Neural cell (in vitro differentiated cells): ENCODE data around the gene CDH12. TPM values are rescaled to one million over a fixed set of nuclear protein-coding genes. Genes with fewer than 3 reads are reported as not detected.

ENCODE experiments used
- H2AFZ ChIP-seq: fragments of 200-600, 300-800 bp; sonication (generic), shearing (Covaris generic); 2 replicates; pipeline ENCODE4 v1.6.0; 2014; ENCODE audit warnings: low read depth, mild to moderate bottlenecking, antibody characterized with exemption, low read length, moderate library complexity
- H3F3A ChIP-seq: fragments of 200-600 bp; shearing (Covaris generic); 2 replicates; pipeline ENCODE4 v1.6.1; 2016; ENCODE audit warnings: mild to moderate bottlenecking, moderate library complexity, mixed read lengths, antibody characterized with exemption, low read length; ENCODE audit not compliant: insufficient read depth, poor library complexity, severe bottlenecking
- H3K27ac ChIP-seq: fragments of 200-600, 300-800 bp; sonication (generic), shearing (Covaris generic); 2 replicates; pipeline ENCODE4 v1.5.1; 2014; ENCODE audit warnings: mild to moderate bottlenecking, low read length, moderate library complexity
- H3K27me3 ChIP-seq: fragments of 300-800, 200-600 bp; sonication (generic), shearing (Covaris generic); 2 replicates; pipeline ENCODE4 v1.6.0; 2014; ENCODE audit warnings: mild to moderate bottlenecking, low read depth, low read length, moderate library complexity; ENCODE audit not compliant: insufficient read depth
- H3K36me3 ChIP-seq: fragments of 300-800, 200-600 bp; sonication (generic), shearing (Covaris generic); 2 replicates; pipeline ENCODE4 v1.5.1; 2014; ENCODE audit warnings: mild to moderate bottlenecking, antibody characterized with exemption, low read length, moderate library complexity; ENCODE audit not compliant: insufficient read depth
- H3K4me2 ChIP-seq: fragments of 300-800, 200-600 bp; sonication (generic), shearing (Covaris generic); 2 replicates; pipeline ENCODE4 v1.6.0; 2014; ENCODE audit warnings: mild to moderate bottlenecking, low read length
- H3K4me3 ChIP-seq: fragments of 300-800, 200-600 bp; sonication (generic), shearing (Covaris generic); 2 replicates; pipeline ENCODE4 v1.5.1; 2014; ENCODE audit warnings: mild to moderate bottlenecking, low read length, moderate library complexity
- H3K79me2 ChIP-seq: fragments of 200-600 bp; shearing (Covaris generic); replicated peaks from 2 replicates; pipeline ENCODE4 v1.6.0; 2014; ENCODE audit warnings: mild to moderate bottlenecking, low read length, moderate library complexity; ENCODE audit not compliant: insufficient read depth
- H3K9ac ChIP-seq: fragments of 300-800, 200-600 bp; sonication (generic), shearing (Covaris generic); 2 replicates; pipeline ENCODE4 v1.6.1; 2016; ENCODE audit warnings: mild to moderate bottlenecking, low read length, mixed read lengths
- H3K9me2 ChIP-seq: fragments of 200-600 bp; shearing (Covaris generic); 2 replicates; pipeline ENCODE4 v1.6.1; 2016; ENCODE audit warnings: mild to moderate bottlenecking, low read length, mixed read lengths; ENCODE audit not compliant: insufficient read depth
- H3K9me3 ChIP-seq: fragments of 200-600, 300-800 bp; sonication (generic), shearing (Covaris generic); 2 replicates; pipeline ENCODE4 v1.6.1; 2016; ENCODE audit warnings: mild to moderate bottlenecking, mixed run types, low read length, moderate library complexity, mixed read lengths
- H4K20me1 ChIP-seq: fragments of 200-600 bp; shearing (Covaris generic); 2 replicates; pipeline ENCODE4 v1.6.1; 2016; ENCODE audit warnings: mild to moderate bottlenecking, mixed run types; ENCODE audit not compliant: insufficient read depth
- EP300 ChIP-seq: fragments of 450-650 bp; conservative IDR thresholded peaks from 2 replicates; pipeline ENCODE4 v1.6.1; 2014; ENCODE audit warnings: antibody characterized with exemption, mild to moderate bottlenecking, moderate library complexity; ENCODE audit not compliant: poor library complexity, severe bottlenecking
- EZH2 ChIP-seq: fragments of 200-600, 300-800 bp; shearing (Covaris generic), sonication (generic); IDR thresholded peaks from 2 replicates; pipeline ENCODE4 v1.6.1; 2014; ENCODE audit warnings: antibody characterized with exemption, low read length, borderline replicate concordance, mild to moderate bottlenecking; ENCODE audit not compliant: insufficient read depth, poor library complexity, severe bottlenecking
- MXI1 ChIP-seq: fragments of 450-650 bp; conservative IDR thresholded peaks from 2 replicates; pipeline ENCODE4 v1.6.1; 2014; ENCODE audit warnings: antibody characterized with exemption, mild to moderate bottlenecking; ENCODE audit not compliant: poor library complexity, severe bottlenecking
- POLR2AphosphoS5 ChIP-seq: IDR thresholded peaks from 2 replicates; pipeline ENCODE4 v1.6.1; 2012
- RAD21 ChIP-seq: fragments of 450-650 bp; conservative IDR thresholded peaks from 2 replicates; pipeline ENCODE4 v1.6.1; 2014; ENCODE audit warnings: antibody characterized with exemption, mild to moderate bottlenecking, moderate library complexity
- SMC3 ChIP-seq: fragments of 450-650 bp; conservative IDR thresholded peaks from 2 replicates; pipeline ENCODE4 v1.6.1; 2014; ENCODE audit warnings: antibody characterized with exemption, mild to moderate bottlenecking, moderate library complexity; ENCODE audit not compliant: poor library complexity
- TAF1 ChIP-seq: IDR thresholded peaks from 2 replicates; pipeline ENCODE4 v1.6.1; 2012; ENCODE audit warnings: low read depth
- polyA plus RNA-seq: library from polyadenylated mRNA; depleted of rRNA; stranded (reverse); fragments of >200 nt; gene quantifications from 2 replicates; pipeline ENCODE4 v1.2.3, GENCODE V29; 2014
- TF ChIP-seq, protein P1 (sequence below): fragments of 450-650 bp; IDR thresholded peaks from 2 replicates; pipeline ENCODE4 v1.5.1; 2014; ENCODE audit warnings: antibody characterized with exemption, mild to moderate bottlenecking, moderate library complexity; ENCODE audit not compliant: poor library complexity, severe bottlenecking
- TF ChIP-seq, protein P2 (sequence below): IDR thresholded peaks from 2 replicates; pipeline ENCODE4 v1.6.1; 2012; ENCODE audit warnings: borderline replicate concordance

CDH12 gene
- polyA plus RNA-seq, 1 donor from 2014 or later, result 2.1 TPM

GRCh38 chr5:22354956-22355355 is 498.2 kb downstream of the CDH12 start:
- H3K9ac ChIP-seq, result no peak overlapping the region
- TF ChIP-seq, protein P1, sequence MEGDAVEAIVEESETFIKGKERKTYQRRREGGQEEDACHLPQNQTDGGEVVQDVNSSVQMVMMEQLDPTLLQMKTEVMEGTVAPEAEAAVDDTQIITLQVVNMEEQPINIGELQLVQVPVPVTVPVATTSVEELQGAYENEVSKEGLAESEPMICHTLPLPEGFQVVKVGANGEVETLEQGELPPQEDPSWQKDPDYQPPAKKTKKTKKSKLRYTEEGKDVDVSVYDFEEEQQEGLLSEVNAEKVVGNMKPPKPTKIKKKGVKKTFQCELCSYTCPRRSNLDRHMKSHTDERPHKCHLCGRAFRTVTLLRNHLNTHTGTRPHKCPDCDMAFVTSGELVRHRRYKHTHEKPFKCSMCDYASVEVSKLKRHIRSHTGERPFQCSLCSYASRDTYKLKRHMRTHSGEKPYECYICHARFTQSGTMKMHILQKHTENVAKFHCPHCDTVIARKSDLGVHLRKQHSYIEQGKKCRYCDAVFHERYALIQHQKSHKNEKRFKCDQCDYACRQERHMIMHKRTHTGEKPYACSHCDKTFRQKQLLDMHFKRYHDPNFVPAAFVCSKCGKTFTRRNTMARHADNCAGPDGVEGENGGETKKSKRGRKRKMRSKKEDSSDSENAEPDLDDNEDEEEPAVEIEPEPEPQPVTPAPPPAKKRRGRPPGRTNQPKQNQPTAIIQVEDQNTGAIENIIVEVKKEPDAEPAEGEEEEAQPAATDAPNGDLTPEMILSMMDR, result no peak
- TF ChIP-seq EP300, result no peak
- H3K9me3 ChIP-seq, result no peaks in the 10 kb centered on the region
- H3K27ac ChIP-seq, result no peak overlapping the region
- H3K4me3 ChIP-seq, result no peak overlapping the region
- H4K20me1 ChIP-seq, result no peaks in the 10 kb centered on the region
- H3F3A ChIP-seq, result no peaks in the 10 kb centered on the region
- no peaks in the 10 kb centered on the region for H3K9me2 ChIP-seq
- H3K36me3 ChIP-seq, result no peaks in the 10 kb centered on the region
- H2AFZ ChIP-seq, result no peak overlapping the region
- H3K4me2 ChIP-seq, result no peak overlapping the region
- no peaks in the 10 kb centered on the region for H3K27me3 ChIP-seq
- no peaks in the 10 kb centered on the region for H3K79me2 ChIP-seq

DNA sequence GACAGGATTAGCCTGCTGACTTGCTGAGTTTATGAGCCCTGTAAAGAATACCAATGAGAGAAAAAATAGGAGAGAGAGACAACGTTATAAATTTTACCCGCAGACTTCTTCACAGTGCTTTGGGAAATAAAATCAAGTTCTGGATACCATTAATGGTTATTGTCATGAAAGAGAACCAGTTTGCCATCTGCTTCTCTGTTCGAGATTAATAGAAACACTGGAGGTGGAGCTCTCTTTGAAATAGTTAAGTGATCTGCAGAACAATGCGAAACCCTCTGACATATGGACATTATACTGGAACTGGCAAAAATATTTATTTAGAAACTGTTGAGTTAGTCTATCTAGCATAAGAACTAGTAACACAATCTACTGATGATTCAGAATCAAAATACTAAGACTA is 500.7 kb downstream of the CDH12 start:
- Histone ChIP-seq H3K9me2 (no peaks in the 10 kb centered on the region), H3K4me3 (no peak overlapping the region), H3F3A (no peaks in the 10 kb centered on the region), H3K79me2 (no peaks in the 10 kb centered on the region), H3K27ac (no peak overlapping the region), H3K9ac (no peak overlapping the region), H3K9me3 (no peaks in the 10 kb centered on the region), H2AFZ (no peak overlapping the region), H4K20me1 (no peaks in the 10 kb centered on the region), H3K36me3 (no peaks in the 10 kb centered on the region), H3K27me3 (no peaks in the 10 kb centered on the region), H3K4me2 (no peak overlapping the region)
- TF ChIP-seq SMC3 (no peak), RAD21 (no peak), EP300 (no peak), POLR2AphosphoS5 (no peak), EZH2 (no peak), TAF1 (no peak)
- TF ChIP-seq, protein P1, result no peak

DNA sequence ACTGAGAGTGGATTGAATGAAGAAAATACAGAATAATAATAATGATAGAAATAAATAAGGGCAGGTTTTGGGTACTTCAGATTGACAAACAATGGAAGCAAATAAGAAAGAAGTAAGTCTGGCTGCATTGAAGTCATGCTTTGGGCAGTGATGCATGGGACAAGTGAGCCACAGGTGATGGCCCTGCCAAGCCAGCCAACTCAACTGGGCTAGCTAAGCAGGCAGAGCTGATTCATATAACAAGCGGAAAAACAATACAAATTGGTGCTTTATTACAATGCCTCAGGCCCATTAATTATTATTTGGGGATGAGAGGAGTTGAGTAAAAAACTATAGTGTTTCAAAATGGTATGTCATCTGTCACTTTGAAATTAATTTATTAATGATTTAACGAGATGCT is 502.0 kb downstream of the CDH12 start:
- Histone ChIP-seq H3K36me3 (no peaks in the 10 kb centered on the region), H3K9ac (no peak overlapping the region), H3K79me2 (no peaks in the 10 kb centered on the region), H3K4me3 (no peak overlapping the region), H3K27ac (no peak overlapping the region), H3K27me3 (no peaks in the 10 kb centered on the region), H3F3A (no peaks in the 10 kb centered on the region), H3K9me3 (no peaks in the 10 kb centered on the region), H3K4me2 (no peak overlapping the region), H3K9me2 (no peaks in the 10 kb centered on the region), H4K20me1 (no peaks in the 10 kb centered on the region), H2AFZ (no peak overlapping the region)
- TF ChIP-seq, protein P1, result no peak
- no peak for TF ChIP-seq TAF1
- no peak for TF ChIP-seq EZH2
- no peak for TF ChIP-seq SMC3
- TF ChIP-seq, protein P2, sequence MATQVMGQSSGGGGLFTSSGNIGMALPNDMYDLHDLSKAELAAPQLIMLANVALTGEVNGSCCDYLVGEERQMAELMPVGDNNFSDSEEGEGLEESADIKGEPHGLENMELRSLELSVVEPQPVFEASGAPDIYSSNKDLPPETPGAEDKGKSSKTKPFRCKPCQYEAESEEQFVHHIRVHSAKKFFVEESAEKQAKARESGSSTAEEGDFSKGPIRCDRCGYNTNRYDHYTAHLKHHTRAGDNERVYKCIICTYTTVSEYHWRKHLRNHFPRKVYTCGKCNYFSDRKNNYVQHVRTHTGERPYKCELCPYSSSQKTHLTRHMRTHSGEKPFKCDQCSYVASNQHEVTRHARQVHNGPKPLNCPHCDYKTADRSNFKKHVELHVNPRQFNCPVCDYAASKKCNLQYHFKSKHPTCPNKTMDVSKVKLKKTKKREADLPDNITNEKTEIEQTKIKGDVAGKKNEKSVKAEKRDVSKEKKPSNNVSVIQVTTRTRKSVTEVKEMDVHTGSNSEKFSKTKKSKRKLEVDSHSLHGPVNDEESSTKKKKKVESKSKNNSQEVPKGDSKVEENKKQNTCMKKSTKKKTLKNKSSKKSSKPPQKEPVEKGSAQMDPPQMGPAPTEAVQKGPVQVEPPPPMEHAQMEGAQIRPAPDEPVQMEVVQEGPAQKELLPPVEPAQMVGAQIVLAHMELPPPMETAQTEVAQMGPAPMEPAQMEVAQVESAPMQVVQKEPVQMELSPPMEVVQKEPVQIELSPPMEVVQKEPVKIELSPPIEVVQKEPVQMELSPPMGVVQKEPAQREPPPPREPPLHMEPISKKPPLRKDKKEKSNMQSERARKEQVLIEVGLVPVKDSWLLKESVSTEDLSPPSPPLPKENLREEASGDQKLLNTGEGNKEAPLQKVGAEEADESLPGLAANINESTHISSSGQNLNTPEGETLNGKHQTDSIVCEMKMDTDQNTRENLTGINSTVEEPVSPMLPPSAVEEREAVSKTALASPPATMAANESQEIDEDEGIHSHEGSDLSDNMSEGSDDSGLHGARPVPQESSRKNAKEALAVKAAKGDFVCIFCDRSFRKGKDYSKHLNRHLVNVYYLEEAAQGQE, result no peak
- no peak for TF ChIP-seq POLR2AphosphoS5
- TF ChIP-seq MXI1, result no peak
- no peak for TF ChIP-seq RAD21
- TF ChIP-seq EP300, result no peak
